HG03135 (cell line): ENCODE results near the gene ANKRD29.
"Not testable (repeated sequence)": the region's sequence is repeated elsewhere in the genome, so short reads cannot be mapped to it uniquely, and the experiment has no call there.

Source experiments
- ATAC-seq: cut with Tn5 transposase; IDR thresholded peaks from one replicate; pipeline ENCODE4 v1.9.1; 2021; ENCODE audit warnings: mild to moderate bottlenecking, moderate library complexity; ENCODE audit not compliant: unreplicated experiment

Gene ANKRD29

GRCh38 chr18:23648456-23648855 is 14.3 kb downstream of the ANKRD29 start:
- no peak for ATAC-seq

GRCh38 chr18:23646282-23646681 is 16.4 kb downstream of the ANKRD29 start:
- no peak for ATAC-seq

GRCh38 chr18:23645568-23646175 is 17.0 kb downstream of the ANKRD29 start:
- no peak for ATAC-seq

DNA sequence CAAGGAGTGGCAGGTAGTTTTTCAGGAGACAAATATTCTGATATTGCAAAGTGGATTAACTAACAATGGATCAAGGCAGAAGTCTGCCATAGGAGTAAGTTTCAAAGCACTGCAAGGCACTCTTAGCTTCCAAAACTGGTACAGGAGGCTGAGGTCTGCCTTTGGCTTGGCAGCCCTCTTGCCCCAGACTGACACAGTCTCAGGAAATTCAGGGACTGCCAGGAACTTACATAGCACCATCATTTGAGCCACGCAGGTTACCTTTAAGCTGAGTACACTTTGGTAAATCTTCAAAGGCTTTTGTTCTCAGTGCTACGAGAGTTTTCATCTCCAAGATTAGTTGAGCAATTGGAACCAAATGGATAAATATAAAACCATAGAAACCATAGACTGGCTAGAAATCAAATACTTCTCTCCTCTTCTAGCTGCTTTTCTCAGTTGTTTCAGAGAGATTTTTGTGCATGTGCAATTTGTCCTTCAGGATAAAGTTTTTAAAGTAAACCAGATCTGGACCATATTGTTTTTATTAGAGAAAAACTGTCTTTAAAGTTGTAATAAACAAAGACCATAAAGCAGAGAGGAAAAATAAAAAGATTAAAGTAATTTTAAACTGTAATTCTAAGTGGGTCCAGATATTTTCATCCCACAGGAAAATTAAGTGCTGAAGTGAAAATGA is 18.8 kb downstream of the ANKRD29 start:
- no peak for ATAC-seq

DNA sequence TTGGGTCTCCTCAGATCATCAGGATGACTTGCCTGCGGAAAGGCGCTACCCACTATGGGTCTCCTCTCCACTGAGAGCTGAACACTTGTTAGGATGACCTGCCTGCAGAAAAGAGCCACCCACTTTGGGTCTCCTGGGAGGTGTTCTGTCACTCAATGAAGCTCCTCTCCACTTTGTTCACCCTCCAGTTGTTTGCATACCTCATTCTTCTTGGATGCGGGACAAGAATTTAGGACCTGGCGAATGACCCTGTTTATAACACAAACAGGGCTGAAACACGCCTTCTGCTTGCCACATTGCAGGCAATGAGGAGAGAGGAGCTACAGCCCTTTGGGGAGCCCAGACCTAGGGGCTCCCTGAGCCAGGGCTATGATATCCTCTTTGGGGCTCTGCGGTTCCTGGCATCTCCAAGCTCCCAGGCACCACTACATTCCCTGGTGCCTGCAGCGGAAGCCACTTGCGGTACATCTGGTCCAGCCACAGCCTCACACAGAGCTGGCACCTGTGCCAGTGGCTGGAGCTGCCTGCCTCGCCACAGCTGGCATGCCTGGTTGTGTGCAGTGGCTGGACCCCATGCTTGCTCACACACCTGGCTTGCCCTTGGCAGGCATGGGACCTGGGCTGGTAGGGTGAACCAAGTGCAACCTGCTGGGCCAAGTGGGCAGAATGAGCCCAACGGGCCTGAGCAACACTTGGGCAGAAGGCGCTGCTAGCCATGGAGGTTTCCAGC is 20.6 kb downstream of the ANKRD29 start:
- ATAC-seq: no peak

GRCh38 chr18:23641143-23641720 is 21.5 kb downstream of the ANKRD29 start:
- no peak for ATAC-seq

- no peak for ATAC-seq
These were observed 22.7 kb downstream of the ANKRD29 start for GRCh38 chr18:23640052-23640451.

DNA sequence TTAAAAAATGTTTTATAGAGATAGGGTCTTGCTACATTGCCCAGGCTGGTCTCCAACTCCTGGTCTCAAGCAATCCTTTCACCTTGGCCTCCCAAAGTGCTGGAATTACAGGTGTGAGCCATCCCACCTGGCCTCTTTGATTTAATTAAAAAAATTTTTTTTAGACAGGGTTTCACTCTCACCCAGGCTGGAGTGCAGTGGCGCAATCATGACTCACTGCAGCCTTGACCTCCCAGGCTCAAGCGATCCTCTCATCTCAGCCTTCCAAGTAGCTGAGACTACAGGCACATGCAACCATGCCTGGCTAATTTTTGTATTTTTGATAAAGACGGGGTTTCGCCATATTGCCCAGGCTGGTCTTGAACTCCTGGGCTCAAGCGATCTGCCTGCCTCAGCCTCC is 26.3 kb downstream of the ANKRD29 start:
- ATAC-seq: not testable (repeated sequence)

DNA sequence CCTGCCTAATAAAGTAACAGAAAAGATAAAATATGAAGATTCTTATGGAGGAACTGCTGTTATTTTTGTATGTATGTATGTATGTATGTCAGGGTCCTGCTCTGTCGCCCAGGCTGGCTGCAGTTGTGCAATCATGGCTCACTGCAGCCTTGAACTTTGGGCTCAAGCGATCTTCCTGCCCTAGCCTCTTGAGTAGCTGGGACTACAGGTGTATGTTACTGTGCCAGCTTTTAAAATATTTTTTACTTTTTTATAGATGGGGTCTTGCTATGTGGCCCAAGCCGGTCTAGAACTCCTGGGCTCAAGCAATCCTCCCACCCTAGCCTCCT is 26.7 kb downstream of the ANKRD29 start:
- ATAC-seq: no peak

- no peak for ATAC-seq
These were observed 27.2 kb downstream of the ANKRD29 start for GRCh38 chr18:23635283-23636070.

GRCh38 chr18:23634692-23635091 is 28.0 kb downstream of the ANKRD29 start:
- ATAC-seq: no peak

DNA sequence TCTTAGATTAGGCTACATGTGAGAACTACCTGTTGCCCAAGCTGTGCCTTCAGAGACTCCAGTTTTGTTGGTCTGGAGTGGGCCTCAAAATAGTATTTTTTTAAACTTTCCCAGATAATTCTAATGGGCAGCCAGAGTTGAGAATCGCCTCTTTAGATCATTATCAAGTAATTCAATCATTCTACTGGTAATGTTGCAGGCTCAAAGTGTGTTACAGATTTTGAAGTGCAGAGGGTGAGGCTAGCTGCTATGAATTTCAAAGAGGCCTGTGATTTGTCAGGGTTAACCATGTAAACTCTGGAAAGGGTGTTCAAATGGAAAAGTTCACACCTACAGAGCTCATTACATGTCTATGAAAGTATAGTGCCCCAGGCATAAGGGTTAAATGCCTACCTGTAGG is 30.1 kb downstream of the ANKRD29 start:
- no peak for ATAC-seq

DNA sequence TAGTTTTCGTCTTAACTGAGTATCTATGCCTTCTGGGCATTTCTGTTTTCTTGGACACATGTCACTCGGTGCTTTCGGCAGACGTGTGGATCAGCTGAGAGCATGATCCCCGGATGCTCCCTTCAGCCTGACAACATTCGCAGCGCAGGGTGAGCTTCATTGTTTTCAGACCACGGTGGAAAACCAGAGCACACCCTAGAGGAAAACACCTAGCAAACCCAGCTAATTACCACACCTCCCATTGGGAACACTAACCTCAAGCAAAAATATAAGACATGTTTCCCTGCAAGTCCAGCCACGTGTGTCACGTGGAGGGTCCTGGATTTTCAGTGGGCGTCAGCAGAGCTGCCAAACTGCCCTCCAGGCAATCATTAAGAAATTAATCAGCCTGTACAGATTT is 31.0 kb downstream of the ANKRD29 start:
- ATAC-seq: no peak

- ATAC-seq: no peak
These were observed 31.4 kb downstream of the ANKRD29 start for GRCh38 chr18:23631312-23631711.

DNA sequence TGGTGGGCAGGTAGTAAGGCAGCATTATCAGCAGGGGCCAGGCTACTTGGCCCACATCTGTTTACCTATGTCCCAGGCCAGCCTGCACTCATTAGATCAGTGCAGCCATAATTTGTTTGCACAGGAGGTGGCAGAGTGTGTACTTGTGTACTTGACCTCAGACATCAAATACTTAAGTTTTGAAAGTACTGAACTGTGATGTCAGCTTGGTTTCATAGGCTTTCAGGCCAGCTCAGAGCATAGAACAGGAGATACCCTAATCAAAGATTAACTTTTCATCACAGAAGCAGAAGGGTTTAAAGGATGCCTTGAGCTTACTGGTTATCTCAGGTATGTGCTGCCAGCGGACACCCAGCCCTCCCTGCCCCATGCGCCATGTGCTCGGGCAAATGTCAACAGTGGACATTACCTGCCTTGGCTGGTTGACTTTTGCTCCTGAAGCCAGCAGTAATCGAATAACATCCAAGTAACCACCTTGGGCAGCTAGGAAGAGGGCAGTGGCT is 33.2 kb downstream of the ANKRD29 start:
- peak; percentile 96 for ATAC-seq

DNA sequence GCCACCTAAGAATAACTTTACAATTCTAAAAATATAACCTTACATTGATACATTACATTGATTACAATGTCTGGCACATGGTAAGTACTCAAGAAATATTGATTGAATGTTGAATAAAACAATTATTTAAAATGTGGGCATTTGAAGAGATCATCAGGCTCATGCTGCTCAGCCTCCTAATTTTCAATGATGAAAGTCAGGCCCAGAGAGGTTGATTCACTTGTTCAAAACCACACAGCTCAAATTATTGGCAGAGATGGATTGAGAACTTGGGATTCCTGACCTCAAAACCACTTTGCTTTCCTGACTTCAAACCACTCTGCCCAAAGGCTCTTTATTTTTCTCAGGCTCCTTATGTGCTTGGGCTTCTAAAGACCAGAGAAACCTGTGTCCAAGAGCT is 34.7 kb downstream of the ANKRD29 start:
- ATAC-seq: no peak

DNA sequence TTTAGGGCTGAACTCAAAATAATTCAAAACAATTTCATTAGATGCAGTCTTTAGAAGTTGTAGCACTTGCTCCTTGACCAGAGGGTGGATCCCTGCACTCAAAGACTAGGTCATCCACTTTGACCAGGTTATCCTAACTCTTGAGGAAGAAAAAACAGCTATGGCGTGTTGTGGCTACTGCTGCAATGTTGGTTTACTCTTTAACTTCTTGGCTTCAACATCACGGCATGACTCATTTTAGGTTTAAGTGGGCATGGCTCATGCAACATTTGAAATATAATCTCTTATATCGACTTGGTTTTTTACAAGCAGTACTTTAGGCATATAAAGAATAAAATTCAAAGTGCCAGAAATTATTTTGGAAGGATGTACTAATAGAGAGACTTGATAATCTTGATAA is 35.4 kb downstream of the ANKRD29 start:
- no peak for ATAC-seq

DNA sequence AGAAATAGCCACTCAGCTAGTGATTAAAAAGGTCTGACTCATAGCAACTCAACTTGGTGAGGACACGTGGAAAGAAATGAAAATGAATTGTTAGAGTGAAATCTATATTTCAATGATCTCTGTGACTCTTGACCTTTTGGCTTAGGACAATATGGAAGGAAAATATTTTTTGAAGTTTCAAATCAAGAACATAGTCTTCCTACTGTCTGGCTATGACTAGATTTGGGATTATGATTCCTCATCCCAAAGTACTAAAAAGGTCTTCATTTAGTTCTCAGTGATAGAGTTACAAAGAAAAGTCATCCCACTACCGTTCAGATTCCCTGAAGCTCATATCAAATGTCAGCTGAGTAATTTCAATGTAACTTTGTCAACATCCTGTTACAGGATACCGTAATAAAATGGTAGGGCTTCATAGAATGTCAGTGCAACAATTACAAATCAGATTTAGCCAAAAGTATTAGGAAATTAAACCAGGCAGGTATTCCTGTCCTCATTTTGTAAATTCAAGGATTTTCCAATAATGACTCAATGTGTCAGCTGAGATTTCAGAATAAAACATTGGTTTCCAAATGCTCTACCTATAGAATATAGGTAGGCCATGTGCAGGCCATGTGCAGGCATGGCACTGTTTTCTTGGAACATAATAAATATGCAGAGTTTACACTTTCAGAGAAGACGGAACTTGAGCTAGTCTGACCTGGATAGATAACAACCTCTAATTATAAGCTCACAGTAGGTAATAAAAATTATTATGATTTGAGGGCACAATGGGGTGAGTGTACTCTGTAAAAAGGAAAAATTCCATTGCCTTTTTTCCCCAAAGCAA is 36.0 kb downstream of the ANKRD29 start:
- no peak for ATAC-seq

DNA sequence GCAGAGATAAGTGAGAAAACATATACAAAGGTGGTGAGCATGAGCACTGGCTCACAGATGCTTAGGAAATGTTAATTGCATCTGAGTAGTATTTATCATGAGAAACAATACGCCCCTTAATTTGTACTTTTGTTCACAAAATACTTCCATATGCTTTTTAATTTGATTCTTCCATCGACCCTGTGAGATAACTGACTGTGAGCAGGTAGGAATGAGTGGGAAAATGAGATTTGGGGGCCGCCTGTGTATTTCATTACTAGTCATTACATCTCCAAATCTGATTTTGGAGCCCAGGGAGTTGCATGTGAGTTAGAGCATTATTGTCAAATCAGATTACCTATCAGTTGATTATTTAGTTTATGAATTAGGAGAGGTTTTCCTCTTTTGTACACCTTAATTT is 39.7 kb downstream of the ANKRD29 start:
- ATAC-seq: no peak

GRCh38 chr18:23619388-23619881 is 43.3 kb downstream of the ANKRD29 start:
- ATAC-seq: peak; percentile 40
